HG02852 (cell line): Measurements from ENCODE around the gene BTBD8.

Source experiments
- ATAC-seq: cut with Tn5 transposase; IDR thresholded peaks from one replicate; pipeline ENCODE4 v1.9.1; 2021; ENCODE audit warnings: mild to moderate bottlenecking, moderate library complexity; ENCODE audit not compliant: unreplicated experiment

BTBD8 gene

DNA sequence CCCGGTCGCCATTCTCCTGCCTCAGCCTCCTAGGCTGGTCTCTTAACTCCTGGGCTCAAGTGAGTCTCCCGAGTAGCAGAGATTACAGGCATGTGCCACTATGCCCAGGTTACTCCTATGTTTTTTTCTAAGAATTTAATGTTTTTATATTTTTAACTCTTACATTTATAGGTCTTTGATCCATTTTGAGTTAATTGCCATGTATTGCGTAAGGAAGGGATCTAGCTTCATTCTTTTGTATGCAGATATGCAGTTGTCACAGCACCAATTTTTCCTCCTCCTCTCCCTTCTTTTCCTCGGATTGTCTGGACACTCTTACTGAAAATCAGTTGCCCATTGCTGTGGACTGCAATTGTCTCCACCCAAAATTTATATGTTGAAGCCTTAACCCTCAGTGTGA is 11.5 kb downstream of the BTBD8 start:
- ATAC-seq = no peak

GRCh38 chr1:92094090-92094489 is 13.9 kb downstream of the BTBD8 start:
- no peak for ATAC-seq

- ATAC-seq = no peak
Measured at GRCh38 chr1:92094595-92094994, 14.4 kb downstream of the BTBD8 start.

GRCh38 chr1:92095874-92096273 is 15.7 kb downstream of the BTBD8 start:
- ATAC-seq = no peak

DNA sequence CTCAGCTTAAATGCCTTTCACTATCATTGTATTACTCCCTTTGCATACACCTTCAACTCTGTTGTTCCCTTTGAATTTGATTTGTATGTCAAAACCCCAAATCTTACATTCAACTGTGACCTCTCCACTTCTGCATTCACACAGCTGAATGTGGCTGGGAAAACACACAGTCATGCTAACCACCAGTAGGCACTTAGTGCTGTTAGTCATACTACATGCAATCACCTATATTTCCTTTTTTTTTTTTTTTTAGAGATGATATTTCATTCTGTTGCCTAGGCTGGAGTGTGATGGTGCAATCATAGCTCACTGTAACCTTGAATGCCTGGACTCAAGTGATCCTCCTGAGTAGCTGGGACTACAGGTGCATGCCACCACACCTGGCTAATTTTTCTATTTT is 16.2 kb downstream of the BTBD8 start:
- ATAC-seq = no peak

DNA sequence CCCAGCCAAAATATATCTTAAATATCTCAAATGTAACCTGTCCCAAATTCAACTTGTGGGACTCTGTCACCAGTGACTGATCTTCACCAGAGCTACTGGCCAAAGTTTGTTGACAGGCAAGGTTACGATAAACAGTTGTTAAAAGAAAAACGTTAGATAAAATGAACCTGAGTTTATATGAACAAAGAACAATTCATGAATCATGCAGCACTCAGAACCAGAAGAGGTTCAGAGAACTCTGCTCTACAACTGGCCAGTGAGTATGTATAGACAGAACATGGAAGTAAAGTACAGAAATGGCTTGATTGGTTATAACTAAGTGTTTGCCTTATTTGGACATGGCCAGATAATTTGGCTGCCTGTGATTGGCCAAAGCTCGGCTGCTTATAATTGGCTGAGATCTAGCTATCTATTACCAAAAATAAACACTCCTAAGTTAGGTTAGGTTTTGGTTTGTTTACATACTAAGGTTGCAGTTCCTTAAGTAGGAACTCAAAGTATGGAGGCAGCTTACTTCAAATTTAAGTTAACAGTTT is 25.5 kb downstream of the BTBD8 start:
- no peak for ATAC-seq

DNA sequence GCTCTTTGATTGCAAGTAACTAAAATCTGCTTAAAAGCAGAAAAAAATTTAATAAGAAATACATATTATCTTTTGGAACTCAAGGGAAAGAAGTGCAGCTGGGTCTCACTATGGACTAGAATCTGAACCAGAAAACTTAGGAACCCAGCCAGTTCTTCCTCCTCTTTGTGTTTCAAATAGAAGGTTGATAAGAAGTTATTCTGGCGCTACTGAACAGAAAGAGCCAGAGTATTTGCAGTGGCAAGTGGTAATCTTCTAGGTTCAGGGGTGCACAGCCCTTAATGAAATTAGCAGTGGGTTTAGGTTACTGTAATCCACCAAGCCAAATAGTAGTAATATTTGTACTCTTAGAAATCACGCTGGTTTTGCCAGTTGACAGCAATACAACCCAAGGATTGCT is 28.5 kb downstream of the BTBD8 start:
- no peak for ATAC-seq

DNA sequence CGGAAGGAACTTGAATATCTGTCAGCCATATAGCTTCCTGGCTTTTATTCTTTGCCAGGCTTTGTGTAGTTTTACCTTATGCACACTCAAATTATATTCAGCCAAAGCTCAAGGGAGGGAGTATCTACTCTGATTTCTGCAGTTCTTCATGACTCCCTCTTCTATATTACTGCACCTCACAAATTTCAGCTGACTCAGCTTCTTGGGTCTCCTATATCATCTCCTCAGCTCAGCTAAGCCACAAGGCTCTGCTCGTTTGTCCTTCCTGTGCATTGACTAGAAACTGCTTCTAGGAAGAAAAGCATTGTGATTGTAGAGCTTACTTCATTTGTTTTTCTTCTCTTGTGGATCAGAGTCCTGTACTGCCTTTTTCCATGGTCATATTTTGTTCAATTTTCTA is 37.4 kb downstream of the BTBD8 start:
- ATAC-seq = no peak

- ATAC-seq = no peak
Measured at GRCh38 chr1:92118826-92119225, 38.7 kb downstream of the BTBD8 start.

- ATAC-seq = no peak
Measured at GRCh38 chr1:92123868-92124267, 43.7 kb downstream of the BTBD8 start.

- no peak for ATAC-seq
Measured at GRCh38 chr1:92125204-92125603, 45.1 kb downstream of the BTBD8 start.

- no peak for ATAC-seq
Measured at GRCh38 chr1:92126088-92126487, 45.9 kb downstream of the BTBD8 start.

GRCh38 chr1:92134331-92134730 is 54.2 kb downstream of the BTBD8 start:
- ATAC-seq = no peak

- no peak for ATAC-seq
Measured at GRCh38 chr1:92136341-92136740, 56.2 kb downstream of the BTBD8 start.

GRCh38 chr1:92154934-92155333 is 74.8 kb downstream of the BTBD8 start:
- ATAC-seq = no peak

- ATAC-seq = no peak
Measured at GRCh38 chr1:92159593-92159992, 79.4 kb downstream of the BTBD8 start.

GRCh38 chr1:92165389-92165788 is 85.2 kb downstream of the BTBD8 start:
- no peak for ATAC-seq

DNA sequence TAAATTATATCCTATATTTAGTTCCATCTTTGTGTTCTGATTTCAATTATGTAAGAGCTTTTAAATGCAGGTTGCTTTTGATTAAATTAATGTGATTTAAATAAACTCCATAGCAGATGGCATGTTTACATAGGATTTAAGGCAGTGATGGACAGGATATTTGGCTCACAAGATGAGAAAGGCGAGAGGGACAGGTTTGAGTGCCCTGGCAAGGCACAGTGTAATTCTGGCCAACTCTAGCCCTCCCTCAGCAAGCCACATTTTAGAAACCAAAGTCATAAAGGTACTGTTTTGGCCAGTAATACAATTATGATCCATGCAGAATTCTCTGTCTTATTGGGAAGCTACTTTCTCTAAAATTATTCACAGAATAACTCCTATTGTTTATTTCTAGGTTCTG is 87.0 kb downstream of the BTBD8 start:
- ATAC-seq = no peak

GRCh38 chr1:92168657-92169056 is 88.5 kb downstream of the BTBD8 start:
- ATAC-seq = no peak

GRCh38 chr1:92169214-92170005 is 89.3 kb downstream of the BTBD8 start:
- no peak for ATAC-seq

GRCh38 chr1:92184632-92185031 is 104.5 kb downstream of the BTBD8 start:
- ATAC-seq = no peak

- ATAC-seq = no peak
Measured at GRCh38 chr1:92186081-92186480, 105.9 kb downstream of the BTBD8 start.
